WTC11 (cell line): ENCODE results near the gene OXSM. TPM values are rescaled to one million over a fixed set of nuclear protein-coding genes. Genes with fewer than 3 reads are reported as not detected.
A peak's percentile ranks its signal among the peaks of the same experiment; 100 is the strongest.

Source experiments
- ATAC-seq: fragments of 200-7000 bp; cut with Tn5 transposase; 2 replicates; pipeline ENCODE4 v1.10.0; 2021; ENCODE audit warnings: mild to moderate bottlenecking, moderate library complexity
- CTCF ChIA-PET: fragments of 300-600 bp; sonication (Branson Sonifier 250); formaldehyde crosslinking; loops from one replicate; lab custom pipeline; 2021; ENCODE audit warnings: antibody characterized with exemption; lab: Charles Lee
- POLR2A ChIA-PET: fragments of 350-600 bp; sonication (Branson Sonifier 250); formaldehyde crosslinking; loops from one replicate; lab custom pipeline; 2021; ENCODE audit warnings: antibody characterized with exemption; lab: Charles Lee
- DNase-seq: peaks from one replicate; pipeline ENCODE4 v3.0.0; 2021; ENCODE audit warnings: low spot score
- H3K27ac Mint-ChIP-seq: 2 replicates; pipeline ENCODE4 v1.8.0; 2021; ENCODE audit warnings: mixed read lengths
- H3K27me3 Mint-ChIP-seq: 2 replicates; pipeline ENCODE4 v1.8.0; 2021; ENCODE audit warnings: low read depth, mild to moderate bottlenecking, moderate library complexity, mixed read lengths
- H3K36me3 Mint-ChIP-seq: 2 replicates; pipeline ENCODE4 v1.8.0; 2021; ENCODE audit warnings: mixed read lengths
- H3K4me1 Mint-ChIP-seq: 2 replicates; pipeline ENCODE4 v1.8.0; 2022; ENCODE audit warnings: mixed read lengths
- H3K4me3 Mint-ChIP-seq: 2 replicates; pipeline ENCODE4 v1.8.0; 2021; ENCODE audit warnings: mild to moderate bottlenecking, moderate library complexity, mixed read lengths
- H3K9me3 Mint-ChIP-seq: 2 replicates; pipeline ENCODE4 v1.8.0; 2021; ENCODE audit warnings: mixed read lengths
- ATF2 ChIP-seq: sonication (generic); formaldehyde crosslinking; IDR thresholded peaks from 2 replicates; pipeline ENCODE4 v1.8.1; 2022; ENCODE audit warnings: low read depth, missing genetic modification reagents, borderline replicate concordance
- E2F1 ChIP-seq: sonication (generic); formaldehyde crosslinking; IDR thresholded peaks from 2 replicates; pipeline ENCODE4 v1.8.0; 2022; ENCODE audit warnings: mild to moderate bottlenecking, missing genetic modification reagents
- KAT7 ChIP-seq: sonication (generic); formaldehyde crosslinking; IDR thresholded peaks from 2 replicates; pipeline ENCODE4 v1.8.1; 2023; ENCODE audit warnings: missing genetic modification reagents, mild to moderate bottlenecking, borderline replicate concordance
- MYBL2 ChIP-seq: sonication (generic); formaldehyde crosslinking; IDR thresholded peaks from 2 replicates; pipeline ENCODE4 v1.8.1; 2023; ENCODE audit warnings: mild to moderate bottlenecking, moderate library complexity, missing genetic modification reagents
- NFYB ChIP-seq: sonication (generic); formaldehyde crosslinking; conservative IDR thresholded peaks from 2 replicates; pipeline ENCODE4 v1.8.0; 2022; ENCODE audit warnings: low read depth, missing genetic modification reagents
- NR2C2 ChIP-seq: sonication (generic); formaldehyde crosslinking; IDR thresholded peaks from 2 replicates; pipeline ENCODE4 v1.8.0; 2022; ENCODE audit warnings: mild to moderate bottlenecking, missing genetic modification reagents
- PRRX2 ChIP-seq: fragments of 250-450 bp; sonication (Bioruptor Pico); IDR thresholded peaks from 2 replicates; pipeline ENCODE4 v1.8.0; 2021; ENCODE audit warnings: mild to moderate bottlenecking
- SOX15 ChIP-seq: fragments of 250-450 bp; sonication (Bioruptor Pico); IDR thresholded peaks from 2 replicates; pipeline ENCODE4 v1.9.0; 2021; ENCODE audit warnings: mild to moderate bottlenecking
- SP1 ChIP-seq: sonication (generic); formaldehyde crosslinking; conservative IDR thresholded peaks from 2 replicates; pipeline ENCODE4 v1.8.1; 2022; ENCODE audit warnings: missing genetic modification reagents
- TCF7 ChIP-seq: sonication (generic); formaldehyde crosslinking; IDR thresholded peaks from 2 replicates; pipeline ENCODE4 v1.8.0; 2022; ENCODE audit warnings: mild to moderate bottlenecking, low read depth, missing genetic modification reagents, moderate library complexity
- USF2 ChIP-seq: sonication (generic); formaldehyde crosslinking; IDR thresholded peaks from 2 replicates; pipeline ENCODE4 v1.8.1; 2023; ENCODE audit warnings: mild to moderate bottlenecking, missing genetic modification reagents, moderate library complexity
- ZBTB21 ChIP-seq: sonication (generic); formaldehyde crosslinking; IDR thresholded peaks from 2 replicates; pipeline ENCODE4 v1.8.1; 2023; ENCODE audit warnings: mild to moderate bottlenecking, missing genetic modification reagents, borderline replicate concordance
- ZNF138 ChIP-seq: sonication (generic); formaldehyde crosslinking; conservative IDR thresholded peaks from 2 replicates; pipeline ENCODE4 v1.8.1; 2022; ENCODE audit warnings: mild to moderate bottlenecking, moderate library complexity, missing genetic modification reagents
- ZNF317 ChIP-seq: sonication (generic); formaldehyde crosslinking; IDR thresholded peaks from 2 replicates; pipeline ENCODE4 v1.8.1; 2023; ENCODE audit warnings: low read depth, mild to moderate bottlenecking, moderate library complexity, missing genetic modification reagents, borderline replicate concordance
- ZNF425 ChIP-seq: fragments of 250-450 bp; sonication (Bioruptor Pico); conservative IDR thresholded peaks from 2 replicates; pipeline ENCODE4 v1.9.0; 2021; ENCODE audit warnings: mild to moderate bottlenecking
- total RNA-seq: library from RNA; stranded (reverse); gene quantifications from 3 replicates; pipeline ENCODE4 v1.2.3, GENCODE V29; 2021
- TF ChIP-seq, protein P1 (sequence below): fragments of 250-450 bp; sonication (Bioruptor Pico); IDR thresholded peaks from 2 replicates; pipeline ENCODE4 v1.9.0; 2021; ENCODE audit warnings: mild to moderate bottlenecking
- TF ChIP-seq, protein P2 (sequence below): sonication (generic); formaldehyde crosslinking; IDR thresholded peaks from 2 replicates; pipeline ENCODE4 v1.8.1; 2022; ENCODE audit warnings: missing genetic modification reagents, borderline replicate concordance
- TF ChIP-seq, protein P3 (sequence below): sonication (generic); formaldehyde crosslinking; IDR thresholded peaks from 2 replicates; pipeline ENCODE4 v1.8.1; 2023; ENCODE audit warnings: mild to moderate bottlenecking, missing genetic modification reagents
- TF ChIP-seq, protein P4 (sequence below): fragments of 250-450 bp; sonication (Bioruptor Pico); IDR thresholded peaks from 2 replicates; pipeline ENCODE4 v1.9.0; 2021; ENCODE audit warnings: moderate library complexity, mild to moderate bottlenecking, inconsistent platforms, borderline replicate concordance
- TF ChIP-seq, protein P5 (sequence below): sonication (generic); formaldehyde crosslinking; IDR thresholded peaks from 2 replicates; pipeline ENCODE4 v1.8.1; 2022; ENCODE audit warnings: low read depth, mild to moderate bottlenecking, moderate library complexity, missing genetic modification reagents, borderline replicate concordance

Gene OXSM
- total RNA-seq, 1 experiment from 2014 or later: 2.7 TPM

GRCh38 chr3:25803833-25804232 is 13.9 kb downstream of the OXSM start (continued):
- TF ChIP-seq, protein P1, sequence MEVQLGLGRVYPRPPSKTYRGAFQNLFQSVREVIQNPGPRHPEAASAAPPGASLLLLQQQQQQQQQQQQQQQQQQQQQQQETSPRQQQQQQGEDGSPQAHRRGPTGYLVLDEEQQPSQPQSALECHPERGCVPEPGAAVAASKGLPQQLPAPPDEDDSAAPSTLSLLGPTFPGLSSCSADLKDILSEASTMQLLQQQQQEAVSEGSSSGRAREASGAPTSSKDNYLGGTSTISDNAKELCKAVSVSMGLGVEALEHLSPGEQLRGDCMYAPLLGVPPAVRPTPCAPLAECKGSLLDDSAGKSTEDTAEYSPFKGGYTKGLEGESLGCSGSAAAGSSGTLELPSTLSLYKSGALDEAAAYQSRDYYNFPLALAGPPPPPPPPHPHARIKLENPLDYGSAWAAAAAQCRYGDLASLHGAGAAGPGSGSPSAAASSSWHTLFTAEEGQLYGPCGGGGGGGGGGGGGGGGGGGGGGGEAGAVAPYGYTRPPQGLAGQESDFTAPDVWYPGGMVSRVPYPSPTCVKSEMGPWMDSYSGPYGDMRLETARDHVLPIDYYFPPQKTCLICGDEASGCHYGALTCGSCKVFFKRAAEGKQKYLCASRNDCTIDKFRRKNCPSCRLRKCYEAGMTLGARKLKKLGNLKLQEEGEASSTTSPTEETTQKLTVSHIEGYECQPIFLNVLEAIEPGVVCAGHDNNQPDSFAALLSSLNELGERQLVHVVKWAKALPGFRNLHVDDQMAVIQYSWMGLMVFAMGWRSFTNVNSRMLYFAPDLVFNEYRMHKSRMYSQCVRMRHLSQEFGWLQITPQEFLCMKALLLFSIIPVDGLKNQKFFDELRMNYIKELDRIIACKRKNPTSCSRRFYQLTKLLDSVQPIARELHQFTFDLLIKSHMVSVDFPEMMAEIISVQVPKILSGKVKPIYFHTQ (CRISPR knock-in tag): no peak
- TF ChIP-seq, protein P2, sequence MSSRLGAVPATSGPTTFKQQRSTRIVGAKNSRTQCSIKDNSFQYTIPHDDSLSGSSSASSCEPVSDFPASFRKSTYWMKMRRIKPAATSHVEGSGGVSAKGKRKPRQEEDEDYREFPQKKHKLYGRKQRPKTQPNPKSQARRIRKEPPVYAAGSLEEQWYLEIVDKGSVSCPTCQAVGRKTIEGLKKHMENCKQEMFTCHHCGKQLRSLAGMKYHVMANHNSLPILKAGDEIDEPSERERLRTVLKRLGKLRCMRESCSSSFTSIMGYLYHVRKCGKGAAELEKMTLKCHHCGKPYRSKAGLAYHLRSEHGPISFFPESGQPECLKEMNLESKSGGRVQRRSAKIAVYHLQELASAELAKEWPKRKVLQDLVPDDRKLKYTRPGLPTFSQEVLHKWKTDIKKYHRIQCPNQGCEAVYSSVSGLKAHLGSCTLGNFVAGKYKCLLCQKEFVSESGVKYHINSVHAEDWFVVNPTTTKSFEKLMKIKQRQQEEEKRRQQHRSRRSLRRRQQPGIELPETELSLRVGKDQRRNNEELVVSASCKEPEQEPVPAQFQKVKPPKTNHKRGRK (CRISPR knock-in tag): no peak
- TF ChIP-seq, all 79 proteins: peak for 0

DNA sequence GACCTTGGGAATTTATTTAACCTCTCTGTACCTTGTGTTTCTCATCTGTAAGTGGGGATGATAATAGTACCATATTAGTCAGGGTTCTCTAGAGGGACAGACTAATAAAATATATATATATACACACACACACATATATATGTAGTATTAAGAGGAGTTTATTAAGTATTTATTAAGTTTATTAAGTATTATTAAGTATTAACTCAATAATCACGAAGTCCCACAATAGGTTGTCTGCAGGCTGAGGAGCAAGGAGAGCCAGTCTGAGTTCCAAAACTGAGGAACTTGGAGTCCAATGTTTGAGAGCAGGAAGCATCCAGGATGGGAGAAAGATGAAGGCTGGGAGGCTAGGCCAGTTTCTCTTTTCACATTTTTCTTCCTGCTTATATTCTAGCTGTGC is 14.8 kb downstream of the OXSM start:
- no peak for ATAC-seq
- H3K9me3 Mint-ChIP-seq: no peaks in the 10 kb centered on the region
- TF ChIP-seq NFYB (CRISPR knock-in tag) (no peak), USF2 (CRISPR knock-in tag) (no peak), SOX15 (CRISPR knock-in tag) (no peak), MYBL2 (CRISPR knock-in tag) (no peak), TCF7 (no peak)
- TF ChIP-seq, protein P3, sequence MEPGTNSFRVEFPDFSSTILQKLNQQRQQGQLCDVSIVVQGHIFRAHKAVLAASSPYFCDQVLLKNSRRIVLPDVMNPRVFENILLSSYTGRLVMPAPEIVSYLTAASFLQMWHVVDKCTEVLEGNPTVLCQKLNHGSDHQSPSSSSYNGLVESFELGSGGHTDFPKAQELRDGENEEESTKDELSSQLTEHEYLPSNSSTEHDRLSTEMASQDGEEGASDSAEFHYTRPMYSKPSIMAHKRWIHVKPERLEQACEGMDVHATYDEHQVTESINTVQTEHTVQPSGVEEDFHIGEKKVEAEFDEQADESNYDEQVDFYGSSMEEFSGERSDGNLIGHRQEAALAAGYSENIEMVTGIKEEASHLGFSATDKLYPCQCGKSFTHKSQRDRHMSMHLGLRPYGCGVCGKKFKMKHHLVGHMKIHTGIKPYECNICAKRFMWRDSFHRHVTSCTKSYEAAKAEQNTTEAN (CRISPR knock-in tag): no peak
- TF ChIP-seq, all 79 proteins: peak for 0
- H3K4me3 Mint-ChIP-seq: no peak overlapping the region
- CTCF ChIA-PET: no interaction called here
- H3K4me1 Mint-ChIP-seq: no peaks in the 10 kb centered on the region
- H3K27ac Mint-ChIP-seq: no peak overlapping the region
- no peak for DNase-seq
- no peaks in the 10 kb centered on the region for H3K36me3 Mint-ChIP-seq
- no peaks in the 10 kb centered on the region for H3K27me3 Mint-ChIP-seq
- POLR2A ChIA-PET: no interaction called here

DNA sequence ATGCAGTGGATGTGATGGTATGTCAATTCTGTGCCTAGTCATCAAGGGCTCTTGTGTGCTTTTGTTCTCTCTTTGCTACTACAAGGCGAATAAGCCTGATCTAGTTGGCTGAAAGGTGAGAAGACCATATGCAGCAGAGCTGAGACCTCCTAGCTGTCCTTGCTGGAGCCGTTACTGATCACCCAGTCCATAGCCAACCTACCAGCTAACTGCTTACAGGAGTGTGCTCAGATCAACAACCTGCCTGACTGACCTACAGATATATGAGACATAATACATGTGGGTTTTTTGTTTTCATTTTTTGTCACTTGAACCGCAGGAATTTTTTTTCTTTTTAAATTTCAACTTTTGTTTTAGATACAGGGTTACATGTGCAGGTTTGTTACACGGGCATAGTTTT is 22.8 kb downstream of the OXSM start:
- Mint-ChIP-seq H3K27me3 (no peaks in the 10 kb centered on the region), H3K4me1 (peaks cover 6% of the 10 kb centered on the region), H3K27ac (no peak overlapping the region), H3K36me3 (peaks cover 6% of the 10 kb centered on the region; the same call in 1 of the 2 replicates), H3K9me3 (peaks cover 9% of the 10 kb centered on the region), H3K4me3 (no peak overlapping the region)
- no peak for DNase-seq
- ChIA-PET CTCF (no interaction called here), POLR2A (no interaction called here)
- peak; percentile 60 for ATAC-seq
- TF ChIP-seq ZNF138 (CRISPR knock-in tag) (no peak), KAT7 (no peak), ATF2 (CRISPR knock-in tag) (no peak), ZNF425 (no peak), PRRX2 (CRISPR knock-in tag) (no peak), E2F1 (CRISPR knock-in tag) (no peak), ZBTB21 (CRISPR knock-in tag) (no peak), ZNF317 (CRISPR knock-in tag) (no peak), NR2C2 (no peak), SP1 (no peak)
- TF ChIP-seq, protein P4, sequence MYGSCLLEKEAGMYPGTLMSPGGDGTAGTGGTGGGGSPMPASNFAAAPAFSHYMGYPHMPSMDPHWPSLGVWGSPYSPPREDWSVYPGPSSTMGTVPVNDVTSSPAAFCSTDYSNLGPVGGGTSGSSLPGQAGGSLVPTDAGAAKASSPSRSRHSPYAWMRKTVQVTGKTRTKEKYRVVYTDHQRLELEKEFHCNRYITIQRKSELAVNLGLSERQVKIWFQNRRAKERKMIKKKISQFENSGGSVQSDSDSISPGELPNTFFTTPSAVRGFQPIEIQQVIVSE (CRISPR knock-in tag): no peak
- TF ChIP-seq, protein P5, sequence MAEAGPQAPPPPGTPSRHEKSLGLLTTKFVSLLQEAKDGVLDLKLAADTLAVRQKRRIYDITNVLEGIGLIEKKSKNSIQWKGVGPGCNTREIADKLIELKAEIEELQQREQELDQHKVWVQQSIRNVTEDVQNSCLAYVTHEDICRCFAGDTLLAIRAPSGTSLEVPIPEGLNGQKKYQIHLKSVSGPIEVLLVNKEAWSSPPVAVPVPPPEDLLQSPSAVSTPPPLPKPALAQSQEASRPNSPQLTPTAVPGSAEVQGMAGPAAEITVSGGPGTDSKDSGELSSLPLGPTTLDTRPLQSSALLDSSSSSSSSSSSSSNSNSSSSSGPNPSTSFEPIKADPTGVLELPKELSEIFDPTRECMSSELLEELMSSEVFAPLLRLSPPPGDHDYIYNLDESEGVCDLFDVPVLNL (CRISPR knock-in tag): no peak
